HepG2 (cell line): ENCODE results near the gene HNRNPC. TPM values are rescaled to one million over a fixed set of nuclear protein-coding genes. Genes with fewer than 3 reads are reported as not detected.

ENCODE experiments used
- ARNT ChIP-seq: fragments of 450-650 bp; IDR thresholded peaks from 2 replicates; pipeline ENCODE4 v1.6.1; 2017
- FOXP1 ChIP-seq, 2 experiments: fragments of 450-650 bp in 1 of 2; IDR thresholded peaks; 2 replicates each; pipeline ENCODE4 v1.6.1; 2017 to 2018; ENCODE audit warnings: antibody characterized with exemption in 1 of 2
- GRHL1 ChIP-seq: sonication (generic); formaldehyde crosslinking; conservative IDR thresholded peaks from 2 replicates; pipeline ENCODE4 v1.8.0; 2022; ENCODE audit warnings: missing genetic modification reagents
- HES4 ChIP-seq: sonication (generic); formaldehyde crosslinking; IDR thresholded peaks from 2 replicates; pipeline ENCODE4 v1.9.0; 2021; ENCODE audit warnings: mild to moderate bottlenecking, missing genetic modification reagents, borderline replicate concordance
- KLF9 ChIP-seq: IDR thresholded peaks from 2 replicates; pipeline ENCODE4 v1.6.1; 2016; ENCODE audit warnings: low read depth
- MAX ChIP-seq: IDR thresholded peaks from 2 replicates; pipeline ENCODE4 v1.6.1; 2012; ENCODE audit warnings: inconsistent platforms
- MLLT10 ChIP-seq: sonication (generic); formaldehyde crosslinking; IDR thresholded peaks from 2 replicates; pipeline ENCODE4 v1.4.0; 2020; ENCODE audit warnings: missing genetic modification reagents
- MTA1 ChIP-seq: sonication (generic); formaldehyde crosslinking; IDR thresholded peaks from 2 replicates; pipeline ENCODE4 v1.4.0; 2020; ENCODE audit warnings: missing genetic modification reagents, mild to moderate bottlenecking, borderline replicate concordance
- ONECUT2 ChIP-seq: sonication (generic); formaldehyde crosslinking; IDR thresholded peaks from 2 replicates; pipeline ENCODE4 v1.4.0; 2020; ENCODE audit warnings: missing genetic modification reagents
- SKIL ChIP-seq: sonication (generic); formaldehyde crosslinking; IDR thresholded peaks from 2 replicates; pipeline ENCODE4 v1.8.0; 2022; ENCODE audit warnings: missing genetic modification reagents, mild to moderate bottlenecking, moderate library complexity, borderline replicate concordance
- SMC3 ChIP-seq: IDR thresholded peaks from 2 replicates; pipeline ENCODE4 v1.6.1; 2011; ENCODE audit warnings: low read length, improper control_type of control experiment
- SUZ12 ChIP-seq: fragments of 150-350 bp; IDR thresholded peaks from 2 replicates; pipeline ENCODE4 v1.6.1; 2014; ENCODE audit warnings: low read depth, low read length
- TARDBP ChIP-seq: sonication (generic); formaldehyde crosslinking; IDR thresholded peaks from 2 replicates; pipeline ENCODE4 v1.8.0; 2022; ENCODE audit warnings: mild to moderate bottlenecking, missing genetic modification reagents
- THYN1 ChIP-seq: sonication (generic); formaldehyde crosslinking; IDR thresholded peaks from 2 replicates; pipeline ENCODE4 v1.8.1; 2023; ENCODE audit warnings: low read depth, mild to moderate bottlenecking, moderate library complexity, missing genetic modification reagents, borderline replicate concordance
- ZFP36L1 ChIP-seq: sonication (generic); formaldehyde crosslinking; IDR thresholded peaks from 2 replicates; pipeline ENCODE4 v1.8.0; 2022; ENCODE audit warnings: mild to moderate bottlenecking, missing genetic modification reagents, moderate library complexity
- ZMYM3 ChIP-seq: sonication (generic); formaldehyde crosslinking; IDR thresholded peaks from 2 replicates; pipeline ENCODE4 v1.5.1; 2020; ENCODE audit warnings: mild to moderate bottlenecking, missing genetic modification reagents
- ZNF180 ChIP-seq: sonication (generic); formaldehyde crosslinking; IDR thresholded peaks from 2 replicates; pipeline ENCODE4 v1.4.0; 2020; ENCODE audit warnings: low read depth, missing genetic modification reagents, borderline replicate concordance
- ZNF232 ChIP-seq: sonication (generic); formaldehyde crosslinking; IDR thresholded peaks from 2 replicates; pipeline ENCODE4 v1.4.0; 2020; ENCODE audit warnings: missing genetic modification reagents, borderline replicate concordance
- ZNF274 ChIP-seq: sonication (generic); formaldehyde crosslinking; IDR thresholded peaks from 2 replicates; pipeline ENCODE4 v1.5.1; 2020; ENCODE audit warnings: mild to moderate bottlenecking, missing genetic modification reagents
- ZNF30 ChIP-seq: sonication (generic); formaldehyde crosslinking; IDR thresholded peaks from 2 replicates; pipeline ENCODE4 v1.5.0; 2020; ENCODE audit warnings: mild to moderate bottlenecking, missing genetic modification reagents
- ZNF446 ChIP-seq: sonication (generic); formaldehyde crosslinking; IDR thresholded peaks from 2 replicates; pipeline ENCODE4 v1.5.0; 2020; ENCODE audit warnings: mild to moderate bottlenecking, missing genetic modification reagents
- ZNF597 ChIP-seq: sonication (generic); formaldehyde crosslinking; IDR thresholded peaks from 2 replicates; pipeline ENCODE4 v1.5.0; 2020; ENCODE audit warnings: missing genetic modification reagents
- ZNF607 ChIP-seq: sonication (generic); formaldehyde crosslinking; IDR thresholded peaks from 2 replicates; pipeline ENCODE4 v1.5.1; 2020; ENCODE audit warnings: missing genetic modification reagents, mild to moderate bottlenecking, borderline replicate concordance
- ZNF616 ChIP-seq: sonication (generic); formaldehyde crosslinking; IDR thresholded peaks from 2 replicates; pipeline ENCODE4 v1.5.0; 2020; ENCODE audit warnings: low read depth, mild to moderate bottlenecking, missing genetic modification reagents
- ZNF816 ChIP-seq: sonication (generic); formaldehyde crosslinking; IDR thresholded peaks from 2 replicates; pipeline ENCODE4 v1.8.0; 2022; ENCODE audit warnings: missing genetic modification reagents, mild to moderate bottlenecking, borderline replicate concordance
- ZZZ3 ChIP-seq: sonication (generic); formaldehyde crosslinking; IDR thresholded peaks from 2 replicates; pipeline ENCODE4 v1.4.0; 2020; ENCODE audit warnings: missing genetic modification reagents, mild to moderate bottlenecking, borderline replicate concordance
- polyA plus RNA-seq, 8 experiments: library from polyadenylated mRNA; depleted of rRNA in 3 of 8; stranded (reverse) in 7 of 8; unstranded in 1 of 8; fragments of >200 nt; fragmentation: Illumina TruSeq in 4 of 8; extraction: Trizol in 4 of 8; gene quantifications; 2 replicates each; pipeline versions ENCODE4 v1.2.1 to v1.2.3, GENCODE V29; 2011 to 2016; ENCODE audit warnings: low read depth in 4 of 8, missing spikeins in 1 of 8, mixed read lengths in 1 of 8; ENCODE audit not compliant: insufficient read depth in 1 of 8
- total RNA-seq, 5 experiments: library from RNA; depleted of rRNA; stranded (reverse); fragments of >200 nt; fragmentation: Illumina TruSeq; extraction: Trizol; gene quantifications; 2 replicates each; pipeline ENCODE4 v1.2.3, GENCODE V29; 2016; ENCODE audit warnings: low read depth in 1 of 5

Gene HNRNPC
- total and polyA plus RNA-seq, 2 of the 13 experiments (the other 11 are each of a cell fraction or from before 2014, with no cell fraction given) = 628 to 1,099 TPM

- TF ChIP-seq ZNF616 (CRISPR knock-in tag) (no peak), SKIL (no peak), ZNF180 (CRISPR knock-in tag) (no peak), TARDBP (CRISPR knock-in tag) (peak; percentile 34; the same call in 1 of the 2 replicates), ZFP36L1 (0 out of 2 replicates have a peak, but pooled peaks have one; percentile 35), SMC3 (no peak), ZMYM3 (CRISPR knock-in tag) (peak; percentile 82), ZNF30 (no peak), THYN1 (CRISPR knock-in tag) (no peak), MLLT10 (CRISPR knock-in tag) (no peak), ZNF446 (CRISPR knock-in tag) (no peak), ZNF597 (CRISPR knock-in tag) (no peak), MAX (peak; percentile 18; the same call in 1 of the 2 replicates), ZNF607 (CRISPR knock-in tag) (no peak), KLF9 (no peak), MTA1 (CRISPR knock-in tag) (no peak), ONECUT2 (no peak), ZZZ3 (CRISPR knock-in tag) (no peak), ZNF232 (CRISPR knock-in tag) (no peak), ZNF816 (CRISPR knock-in tag) (no peak), SUZ12 (no peak), ARNT (no peak), GRHL1 (CRISPR knock-in tag) (no peak), HES4 (no peak), ZNF274 (CRISPR knock-in tag) (0 out of 2 replicates have a peak, but pooled peaks have one; percentile 19), FOXP1 (IDR thresholded peaks at IDR 0.05) (no peak), FOXP1 (CRISPR knock-in tag; IDR thresholded peaks at IDR 0.05) (peak; percentile 49; the same call in 1 of the 2 replicates)
Observed at GRCh38 chr14:21298358-21298757, 29.1 kb upstream of the HNRNPC start (continued).
